Measurements from ENCODE around the gene SCN1B. TPM values are rescaled to one million over a fixed set of nuclear protein-coding genes. Genes with fewer than 3 reads are reported as not detected.
A peak's percentile ranks its signal among the peaks of the same experiment; 100 is the strongest.

The SCN1B gene
- total RNA-seq, 5 donors from 2014 or later (not counting 1 experiment from before 2014, with no cell fraction given), result 1.1 to 4.3 (median 3.7) TPM

GRCh38 chr19:35063940-35064818 lies 33.9 kb downstream of the SCN1B start:
- no peaks in the 10 kb centered on the region for H3K36me3 ChIP-seq (ENCODE audit: control insufficient read depth in 2 of 2, extremely low read depth in 1 of 2, insufficient read depth in 1 of 2, low read length in 1 of 2)
- Mint-ChIP-seq H3K36me3 (no peaks in the 10 kb centered on the region), H3K9me3 (no peaks in the 10 kb centered on the region), H3K4me3 (no peak overlapping the region), H3K4me1 (peaks cover 0 to 9% (median 4%) of the 10 kb centered on the region in 3 donors), H3K27me3 (no peaks in the 10 kb centered on the region), H3K27ac (peak overlapping the region in 1 of 2 donors; percentile 36)
- H3K4me1 ChIP-seq (ENCODE audit: control insufficient read depth in 1 of 2, extremely low read depth in 1 of 2, insufficient read depth in 2 of 2, low read length in 2 of 2), result peaks cover 0 to 8% of the 10 kb centered on the region in 2 experiments
- H3K27ac ChIP-seq (ENCODE audit: low read length), result no peak overlapping the region
- ChIA-PET POLR2A (no interaction called here), CTCF (interaction anchor here (0.5 to 1.1 kb wide), 3 partner anchors 36 to 967 kb away, joined by 3 to 4 read pairs (median 3); no protein-coding TSS in a partner anchor)
- ATAC-seq (replicated peaks in 1 of 4) (no peak), DNase-seq (no peak)
- peaks cover 0 to 14% of the 10 kb centered on the region in 2 experiments for H3K27me3 ChIP-seq (replicated peaks in 1 of 2; ENCODE audit: control insufficient read depth in 2 of 2, extremely low read depth in 1 of 2, insufficient read depth in 2 of 2, low read length in 1 of 2)
- H3K4me3 ChIP-seq (ENCODE audit: control insufficient read depth in 1 of 2, extremely low read depth in 1 of 2, low read length in 1 of 2), result no peak overlapping the region
- no peaks in the 10 kb centered on the region for H3K9me3 ChIP-seq
- 100% methylated on average over 3 of the region's 10 CpGs for WGBS (ENCODE audit: insufficient coverage)

GRCh38 chr19:35065574-35065973 lies 35.3 kb downstream of the SCN1B start:
- no peak overlapping the region for H3K27ac Mint-ChIP-seq
- peaks cover 0 to 8% of the 10 kb centered on the region in 2 experiments for H3K4me1 ChIP-seq (ENCODE audit: control insufficient read depth in 1 of 2, extremely low read depth in 1 of 2, insufficient read depth in 2 of 2, low read length in 2 of 2)
- no peak overlapping the region for H3K4me3 ChIP-seq (ENCODE audit: control insufficient read depth in 1 of 2, extremely low read depth in 1 of 2, low read length in 1 of 2)
- WGBS (ENCODE audit: insufficient coverage), result 71% methylated on average over 3 of the region's 10 CpGs
- ATAC-seq (replicated peaks in 1 of 4), result no peak
- no peak for DNase-seq
- H3K27me3 Mint-ChIP-seq, result no peaks in the 10 kb centered on the region
- peaks cover 0 to 9% (median 4%) of the 10 kb centered on the region in 3 donors for H3K4me1 Mint-ChIP-seq
- CTCF ChIA-PET, result no interaction called here
- H3K36me3 ChIP-seq (ENCODE audit: control insufficient read depth in 2 of 2, extremely low read depth in 1 of 2, insufficient read depth in 1 of 2, low read length in 1 of 2), result no peaks in the 10 kb centered on the region
- no peak overlapping the region for H3K27ac ChIP-seq (ENCODE audit: low read length)
- no peaks in the 10 kb centered on the region for H3K36me3 Mint-ChIP-seq
- H3K4me3 Mint-ChIP-seq, result no peak overlapping the region
- no peaks in the 10 kb centered on the region for H3K9me3 ChIP-seq
- POLR2A ChIA-PET, result no interaction called here
- peaks cover 0 to 10% of the 10 kb centered on the region in 2 experiments for H3K27me3 ChIP-seq (replicated peaks in 1 of 2; ENCODE audit: control insufficient read depth in 2 of 2, extremely low read depth in 1 of 2, insufficient read depth in 2 of 2, low read length in 1 of 2)
- no peaks in the 10 kb centered on the region for H3K9me3 Mint-ChIP-seq

- H3K9me3 ChIP-seq, result no peaks in the 10 kb centered on the region
- ATAC-seq (replicated peaks in 1 of 4), result no peak
- 96% methylated on average over 13 of the region's 15 CpGs for WGBS (ENCODE audit: insufficient coverage)
- H3K27ac ChIP-seq (ENCODE audit: low read length), result no peak overlapping the region
- H3K27me3 ChIP-seq (replicated peaks in 1 of 2; ENCODE audit: control insufficient read depth in 2 of 2, extremely low read depth in 1 of 2, insufficient read depth in 2 of 2, low read length in 1 of 2), result peaks cover 0 to 8% of the 10 kb centered on the region in 2 experiments
- peaks cover 0 to 9% (median 4%) of the 10 kb centered on the region in 3 donors for H3K4me1 Mint-ChIP-seq
- no peak overlapping the region for H3K4me3 ChIP-seq (ENCODE audit: control insufficient read depth in 1 of 2, extremely low read depth in 1 of 2, low read length in 1 of 2)
- H3K4me1 ChIP-seq (ENCODE audit: control insufficient read depth in 1 of 2, extremely low read depth in 1 of 2, insufficient read depth in 2 of 2, low read length in 2 of 2), result peaks cover 0 to 8% of the 10 kb centered on the region in 2 experiments
- DNase-seq, result no peak
- no peaks in the 10 kb centered on the region for H3K36me3 ChIP-seq (ENCODE audit: control insufficient read depth in 2 of 2, extremely low read depth in 1 of 2, insufficient read depth in 1 of 2, low read length in 1 of 2)
- no peaks in the 10 kb centered on the region for H3K36me3 Mint-ChIP-seq
- ChIA-PET CTCF (interaction anchor here (0.9 to 1.1 kb wide), 3 partner anchors 20 to 76 kb away, joined by 3 to 4 read pairs (median 4); no protein-coding TSS in a partner anchor), POLR2A (no interaction called here)
- no peak overlapping the region for H3K4me3 Mint-ChIP-seq
- H3K27ac Mint-ChIP-seq, result no peak overlapping the region
- H3K9me3 Mint-ChIP-seq, result no peaks in the 10 kb centered on the region
- H3K27me3 Mint-ChIP-seq, result no peaks in the 10 kb centered on the region
These were observed 35.9 kb downstream of the SCN1B start for GRCh38 chr19:35066121-35066520.

GRCh38 chr19:35066691-35067563 lies 36.7 kb downstream of the SCN1B start:
- Histone ChIP-seq H3K27ac (ENCODE audit: low read length) (no peak overlapping the region), H3K4me3 (ENCODE audit: control insufficient read depth in 1 of 2, extremely low read depth in 1 of 2, low read length in 1 of 2) (no peak overlapping the region), H3K36me3 (ENCODE audit: control insufficient read depth in 2 of 2, extremely low read depth in 1 of 2, insufficient read depth in 1 of 2, low read length in 1 of 2) (no peaks in the 10 kb centered on the region), H3K4me1 (ENCODE audit: control insufficient read depth in 1 of 2, extremely low read depth in 1 of 2, insufficient read depth in 2 of 2, low read length in 2 of 2) (peaks cover 0 to 8% of the 10 kb centered on the region in 2 experiments), H3K27me3 (replicated peaks in 1 of 2; ENCODE audit: control insufficient read depth in 2 of 2, extremely low read depth in 1 of 2, insufficient read depth in 2 of 2, low read length in 1 of 2) (peaks cover 0 to 8% of the 10 kb centered on the region in 2 experiments), H3K9me3 (no peaks in the 10 kb centered on the region)
- no peaks in the 10 kb centered on the region for H3K36me3 Mint-ChIP-seq
- peaks cover 0 to 9% (median 4%) of the 10 kb centered on the region in 3 donors for H3K4me1 Mint-ChIP-seq
- ATAC-seq (replicated peaks in 1 of 4) (peak; percentile 88 to 97 (median 94)), DNase-seq (peak; percentile 73 to 93 (median 85))
- H3K27me3 Mint-ChIP-seq, result no peaks in the 10 kb centered on the region
- ChIA-PET POLR2A (interaction anchor here in 1 of 2 donors (0.6 kb wide), 2 partner anchors 111 to 145 kb away, joined by 3 to 6 read pairs; no protein-coding TSS in a partner anchor), CTCF (interaction anchor here (0.6 to 1.2 kb wide), 6 partner anchors 10 to 81 kb away, joined by 3 to 5 read pairs (median 4); no protein-coding TSS in a partner anchor)
- H3K4me3 Mint-ChIP-seq, result no peak overlapping the region
- H3K27ac Mint-ChIP-seq, result no peak overlapping the region
- 19% methylated on average over 9 of the region's 14 CpGs for WGBS (ENCODE audit: insufficient coverage)
- H3K9me3 Mint-ChIP-seq, result no peaks in the 10 kb centered on the region

- ATAC-seq (replicated peaks in 1 of 4) (no peak), DNase-seq (no peak)
- Histone ChIP-seq H3K27me3 (replicated peaks in 1 of 2; ENCODE audit: control insufficient read depth in 2 of 2, extremely low read depth in 1 of 2, insufficient read depth in 2 of 2, low read length in 1 of 2) (peaks cover 0 to 5% of the 10 kb centered on the region in 2 experiments), H3K36me3 (ENCODE audit: control insufficient read depth in 2 of 2, extremely low read depth in 1 of 2, insufficient read depth in 1 of 2, low read length in 1 of 2) (no peaks in the 10 kb centered on the region), H3K9me3 (no peaks in the 10 kb centered on the region), H3K27ac (ENCODE audit: low read length) (no peak overlapping the region), H3K4me1 (ENCODE audit: control insufficient read depth in 1 of 2, extremely low read depth in 1 of 2, insufficient read depth in 2 of 2, low read length in 2 of 2) (peaks cover 0 to 8% of the 10 kb centered on the region in 2 experiments), H3K4me3 (ENCODE audit: control insufficient read depth in 1 of 2, extremely low read depth in 1 of 2, low read length in 1 of 2) (no peak overlapping the region)
- H3K27ac Mint-ChIP-seq, result no peak overlapping the region
- no peaks in the 10 kb centered on the region for H3K9me3 Mint-ChIP-seq
- H3K4me3 Mint-ChIP-seq, result no peak overlapping the region
- 88% methylated on average over 3 of the region's 10 CpGs for WGBS (ENCODE audit: insufficient coverage)
- H3K4me1 Mint-ChIP-seq, result peaks cover 0 to 9% (median 4%) of the 10 kb centered on the region in 3 donors
- CTCF ChIA-PET, result interaction anchor here in 1 of 2 donors (1.8 kb wide), 1 partner anchor 72 kb away, joined by 8 read pairs; no protein-coding TSS in a partner anchor
- no peaks in the 10 kb centered on the region for H3K36me3 Mint-ChIP-seq
- POLR2A ChIA-PET, result no interaction called here
- H3K27me3 Mint-ChIP-seq, result no peaks in the 10 kb centered on the region
These were observed 38.8 kb downstream of the SCN1B start for GRCh38 chr19:35068941-35069634.

Measured in T-cell (primary cell).